ENCODE results near the gene MAP3K15. TPM values are rescaled to one million over a fixed set of nuclear protein-coding genes. Genes with fewer than 3 reads are reported as not detected.

The MAP3K15 gene
- polyA plus RNA-seq, 3 donors = not detected

DNA sequence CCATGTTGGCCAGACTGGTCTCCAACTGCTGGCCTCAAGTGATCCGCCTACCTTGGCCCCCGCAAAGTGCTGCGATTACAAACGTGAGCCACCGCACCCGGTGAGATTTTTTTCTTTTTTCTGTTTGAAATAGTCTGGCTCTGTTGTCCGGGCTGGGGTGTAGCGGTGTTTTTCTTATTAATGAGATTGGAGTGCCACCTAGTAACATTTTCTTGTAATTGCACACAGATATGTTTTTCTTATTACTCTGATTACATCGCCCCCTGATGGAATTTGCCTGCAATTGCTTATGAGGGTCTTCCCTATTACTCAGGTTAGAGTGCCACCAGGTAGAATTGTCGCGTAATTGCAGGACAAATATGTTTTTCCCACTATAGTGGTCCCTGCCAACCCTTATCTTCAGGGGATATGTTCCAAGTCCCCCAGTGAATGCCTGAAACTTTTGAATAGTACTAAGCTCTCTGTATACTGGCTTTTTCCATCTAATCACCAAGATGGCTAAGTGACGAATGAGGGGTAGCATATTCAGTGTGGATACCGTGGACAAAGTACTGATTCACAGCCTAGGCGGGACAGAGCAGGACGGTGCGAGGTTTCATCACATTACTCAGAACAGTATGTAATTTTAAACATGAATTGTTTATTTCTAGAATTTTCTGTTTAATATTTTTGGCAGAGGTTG is 180.2 kb downstream of the MAP3K15 start:
- no peak overlapping the region for H3K9ac ChIP-seq (ENCODE audit: insufficient read depth, low read length, poor library complexity, severe bottlenecking)
- no peaks in the 10 kb centered on the region for H3K9me3 ChIP-seq (replicated peaks in 1 of 2; ENCODE audit: control insufficient read depth in 1 of 2, insufficient read depth in 1 of 2, low read length in 2 of 2)
- Mint-ChIP-seq H3K27me3 (ENCODE audit: low read depth in 3 of 3) (peaks cover 0 to 4% (median 2%) of the 10 kb centered on the region in 3 donors), H3K36me3 (no peaks in the 10 kb centered on the region), H3K4me1 (no peaks in the 10 kb centered on the region), H3K4me3 (no peak overlapping the region), H3K27ac (no peak overlapping the region), H3K9me3 (peaks cover 0 to 9% (median 2%) of the 10 kb centered on the region in 7 donors)
- no peaks in the 10 kb centered on the region for H3K4me1 ChIP-seq (ENCODE audit: control insufficient read depth in 1 of 2, insufficient read depth in 2 of 2, low read length in 2 of 2)
- peak; percentile 23 to 50 (median 44) for DNase-seq
- no peaks in the 10 kb centered on the region for H4K20me1 ChIP-seq (ENCODE audit: insufficient read depth, low read length)
- H3K27me3 ChIP-seq (ENCODE audit: control insufficient read depth in 2 of 2, insufficient read depth in 2 of 2, low read length in 2 of 2) = no peaks in the 10 kb centered on the region
- intact Hi-C loops (cut with micrococcal nuclease) = loop anchor here (5.0 to 10.0 kb wide), 4 partner anchors 400 to 1600 kb away; partner anchors contain the start of gene SCML1 (in 1 of the 2)
- H3K79me2 ChIP-seq (ENCODE audit: insufficient read depth, low read length) = no peaks in the 10 kb centered on the region
- WGBS (ENCODE audit: insufficient coverage) = no CpG with 5 or more reads among the region's 16 CpGs
- H3K4me3 ChIP-seq (replicated peaks in 1 of 3; ENCODE audit: low read depth in 2 of 3, low read length in 3 of 3) = no peak overlapping the region
- H3K4me2 ChIP-seq (replicated peaks; ENCODE audit: extremely low read depth, low read length, poor library complexity, severe bottlenecking) = no peak overlapping the region
- H3K27ac ChIP-seq (ENCODE audit: low read depth in 1 of 2, low read length in 2 of 2) = no peak overlapping the region
- TF ChIP-seq, protein P1, sequence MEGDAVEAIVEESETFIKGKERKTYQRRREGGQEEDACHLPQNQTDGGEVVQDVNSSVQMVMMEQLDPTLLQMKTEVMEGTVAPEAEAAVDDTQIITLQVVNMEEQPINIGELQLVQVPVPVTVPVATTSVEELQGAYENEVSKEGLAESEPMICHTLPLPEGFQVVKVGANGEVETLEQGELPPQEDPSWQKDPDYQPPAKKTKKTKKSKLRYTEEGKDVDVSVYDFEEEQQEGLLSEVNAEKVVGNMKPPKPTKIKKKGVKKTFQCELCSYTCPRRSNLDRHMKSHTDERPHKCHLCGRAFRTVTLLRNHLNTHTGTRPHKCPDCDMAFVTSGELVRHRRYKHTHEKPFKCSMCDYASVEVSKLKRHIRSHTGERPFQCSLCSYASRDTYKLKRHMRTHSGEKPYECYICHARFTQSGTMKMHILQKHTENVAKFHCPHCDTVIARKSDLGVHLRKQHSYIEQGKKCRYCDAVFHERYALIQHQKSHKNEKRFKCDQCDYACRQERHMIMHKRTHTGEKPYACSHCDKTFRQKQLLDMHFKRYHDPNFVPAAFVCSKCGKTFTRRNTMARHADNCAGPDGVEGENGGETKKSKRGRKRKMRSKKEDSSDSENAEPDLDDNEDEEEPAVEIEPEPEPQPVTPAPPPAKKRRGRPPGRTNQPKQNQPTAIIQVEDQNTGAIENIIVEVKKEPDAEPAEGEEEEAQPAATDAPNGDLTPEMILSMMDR (IDR thresholded peaks at IDR 0.05) = peak; percentile 26
- H2AFZ ChIP-seq (ENCODE audit: insufficient read depth, low read depth, low read length, poor library complexity, severe bottlenecking) = no peak overlapping the region
- H3K36me3 ChIP-seq (replicated peaks in 1 of 2; ENCODE audit: control insufficient read depth in 1 of 2, insufficient read depth in 2 of 2, low read length in 2 of 2) = no peaks in the 10 kb centered on the region

DNA sequence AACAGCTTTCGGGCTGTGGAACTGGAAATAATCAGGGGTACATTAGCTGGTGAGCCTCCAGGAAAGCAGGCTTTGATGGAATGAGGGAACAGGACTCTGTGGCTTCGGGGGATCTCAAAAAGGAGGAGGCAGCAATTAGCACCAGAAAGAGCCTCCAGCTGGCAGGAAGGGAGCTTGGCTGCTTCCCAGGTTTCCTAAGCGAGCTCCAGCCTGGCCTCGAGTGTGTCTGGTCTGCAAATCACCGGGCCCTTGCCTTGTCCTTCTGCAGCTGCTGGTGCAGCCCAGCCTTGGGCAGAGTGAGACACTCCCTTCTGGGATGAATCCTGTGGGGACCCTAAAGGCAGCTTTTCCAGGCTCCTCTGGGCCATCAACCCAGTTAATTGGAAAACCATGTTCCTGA is 182.3 kb downstream of the MAP3K15 start:
- no peak for DNase-seq
- H3K4me1 Mint-ChIP-seq = no peaks in the 10 kb centered on the region
- no CpG with 5 or more reads among the region's 5 CpGs for WGBS (ENCODE audit: insufficient coverage)
- peaks cover 0 to 5% (median 4%) of the 10 kb centered on the region in 3 donors for H3K27me3 Mint-ChIP-seq (ENCODE audit: low read depth in 3 of 3)
- H3K27ac Mint-ChIP-seq = no peak overlapping the region
- Histone ChIP-seq H3K79me2 (ENCODE audit: insufficient read depth, low read length) (no peaks in the 10 kb centered on the region), H3K4me1 (ENCODE audit: control insufficient read depth in 1 of 2, insufficient read depth in 2 of 2, low read length in 2 of 2) (no peaks in the 10 kb centered on the region), H3K4me3 (replicated peaks in 1 of 3; ENCODE audit: low read depth in 2 of 3, low read length in 3 of 3) (no peak overlapping the region), H3K9ac (ENCODE audit: insufficient read depth, low read length, poor library complexity, severe bottlenecking) (no peak overlapping the region), H3K36me3 (replicated peaks in 1 of 2; ENCODE audit: control insufficient read depth in 1 of 2, insufficient read depth in 2 of 2, low read length in 2 of 2) (no peaks in the 10 kb centered on the region), H3K27ac (ENCODE audit: low read depth in 1 of 2, low read length in 2 of 2) (no peak overlapping the region), H3K27me3 (ENCODE audit: control insufficient read depth in 2 of 2, insufficient read depth in 2 of 2, low read length in 2 of 2) (no peaks in the 10 kb centered on the region), H3K4me2 (replicated peaks; ENCODE audit: extremely low read depth, low read length, poor library complexity, severe bottlenecking) (no peak overlapping the region), H3K9me3 (replicated peaks in 1 of 2; ENCODE audit: control insufficient read depth in 1 of 2, insufficient read depth in 1 of 2, low read length in 2 of 2) (no peaks in the 10 kb centered on the region), H4K20me1 (ENCODE audit: insufficient read depth, low read length) (no peaks in the 10 kb centered on the region), H2AFZ (ENCODE audit: insufficient read depth, low read depth, low read length, poor library complexity, severe bottlenecking) (no peak overlapping the region)
- TF ChIP-seq, protein P1 (IDR thresholded peaks at IDR 0.05) = no peak
- peaks cover 0 to 9% (median 2%) of the 10 kb centered on the region in 7 donors for H3K9me3 Mint-ChIP-seq
- intact Hi-C loops (cut with micrococcal nuclease) = loop anchor here (5.0 to 10.0 kb wide), 4 partner anchors 398 to 1598 kb away; partner anchors contain the start of gene SCML1 (in 1 of the 2)
- no peaks in the 10 kb centered on the region for H3K36me3 Mint-ChIP-seq
- H3K4me3 Mint-ChIP-seq = no peak overlapping the region

All from CD14-positive monocyte (primary cell).